Mesendoderm (in vitro differentiated cells): ENCODE results near the gene FTCDNL1.

ENCODE experiments used
- DNase-seq: peaks from one replicate; pipeline ENCODE4 v3.0.0; 2013
- H2AK5ac ChIP-seq: 2 replicates; pipeline ENCODE4 v1.6.1; 2013; ENCODE audit warnings: low read length, inconsistent platforms
- H2BK120ac ChIP-seq: 2 replicates; pipeline ENCODE4 v1.6.1; 2013; ENCODE audit warnings: low read depth, mild to moderate bottlenecking, low read length, moderate library complexity, mixed read lengths
- H2BK15ac ChIP-seq: replicated peaks from 2 replicates; pipeline ENCODE4 v1.6.1; 2013; ENCODE audit warnings: low read depth, mild to moderate bottlenecking, moderate library complexity
- H2BK5ac ChIP-seq: 2 replicates; pipeline ENCODE4 v1.6.1; 2013; ENCODE audit warnings: low read length, inconsistent platforms
- H3K18ac ChIP-seq: 2 replicates; pipeline ENCODE4 v1.6.1; 2013; ENCODE audit warnings: mild to moderate bottlenecking, low read length, mixed read lengths
- H3K23ac ChIP-seq: one replicate; pipeline ENCODE4 v1.6.1; 2013; ENCODE audit warnings: low read length
- H3K27ac ChIP-seq: 2 replicates; pipeline ENCODE4 v1.5.1; 2013; ENCODE audit warnings: low read depth, mild to moderate bottlenecking, inconsistent platforms, low read length, moderate library complexity
- H3K27me3 ChIP-seq: 2 replicates; pipeline ENCODE4 v1.6.1; 2013; ENCODE audit warnings: low read length, control low read depth, mild to moderate bottlenecking, inconsistent platforms; ENCODE audit not compliant: insufficient read depth, poor library complexity
- H3K36me3 ChIP-seq: 2 replicates; pipeline ENCODE4 v1.6.1; 2013; ENCODE audit warnings: low read length, inconsistent platforms; ENCODE audit not compliant: control insufficient read depth, insufficient read depth
- H3K4ac ChIP-seq: one replicate; pipeline ENCODE4 v1.6.1; 2013; ENCODE audit warnings: low read depth, mild to moderate bottlenecking, low read length, moderate library complexity
- H3K4me1 ChIP-seq: 2 replicates; pipeline ENCODE4 v1.6.1; 2013; ENCODE audit warnings: low read depth, low read length, inconsistent platforms; ENCODE audit not compliant: control insufficient read depth
- H3K4me2 ChIP-seq: 2 replicates; pipeline ENCODE4 v1.6.1; 2013; ENCODE audit warnings: low read length
- H3K4me3 ChIP-seq: 2 replicates; pipeline ENCODE4 v1.5.1; 2013; ENCODE audit warnings: mild to moderate bottlenecking, low read length
- H3K56ac ChIP-seq: one replicate; pipeline ENCODE4 v1.6.1; 2013; ENCODE audit warnings: low read length
- H3K79me1 ChIP-seq: 2 replicates; pipeline ENCODE4 v1.6.1; 2013; ENCODE audit warnings: low read length, inconsistent platforms
- H3K79me2 ChIP-seq: 2 replicates; pipeline ENCODE4 v1.6.1; 2013; ENCODE audit warnings: mild to moderate bottlenecking, low read length; ENCODE audit not compliant: control insufficient read depth, insufficient read depth
- H3K9ac ChIP-seq: 2 replicates; pipeline ENCODE4 v1.6.1; 2013; ENCODE audit warnings: low read length, inconsistent platforms
- H4K5ac ChIP-seq: one replicate; pipeline ENCODE4 v1.6.1; 2013; ENCODE audit warnings: low read length
- H4K8ac ChIP-seq: one replicate; pipeline ENCODE4 v1.6.1; 2013; ENCODE audit warnings: low read depth, mild to moderate bottlenecking, control low read depth, low read length, moderate library complexity
- WGBS: extraction: QIAGEN DNeasy Blood & Tissue Kit; methylation state at CpG from one replicate; pipeline ENCODE4 v1.1.7; 2013; ENCODE audit warnings: low lambda C conversion rate, missing lambda C conversion rate; ENCODE audit not compliant: insufficient coverage; ENCODE audit errors: extremely low coverage; 5-methylcytosine and 5-hydroxymethylcytosine counted together

FTCDNL1 gene

GRCh38 chr2:199734651-199735050, 116.3 kb downstream of the FTCDNL1 start:
- Histone ChIP-seq H3K27ac (no peak overlapping the region), H3K4me2 (no peak overlapping the region), H4K5ac (no peak overlapping the region), H3K18ac (no peak overlapping the region), H2BK120ac (no peak overlapping the region), H3K79me2 (no peaks in the 10 kb centered on the region), H3K23ac (no peak overlapping the region), H3K36me3 (no peaks in the 10 kb centered on the region), H3K79me1 (no peaks in the 10 kb centered on the region), H2AK5ac (no peak overlapping the region), H3K4ac (no peak overlapping the region), H3K4me3 (no peak overlapping the region), H3K4me1 (no peaks in the 10 kb centered on the region), H4K8ac (no peak overlapping the region), H3K27me3 (no peaks in the 10 kb centered on the region), H3K56ac (no peak overlapping the region), H3K9ac (no peak overlapping the region), H2BK5ac (no peak overlapping the region), H2BK15ac (no peak overlapping the region)
- no CpG with 5 or more reads among the region's 1 CpG for WGBS
- no peak for DNase-seq

GRCh38 chr2:199734011-199734410, 117.0 kb downstream of the FTCDNL1 start:
- WGBS, result no CpG with 5 or more reads among the region's 2 CpGs
- no peak for DNase-seq

GRCh38 chr2:199727801-199728200, 123.2 kb downstream of the FTCDNL1 start:
- Histone ChIP-seq H2BK5ac (no peak overlapping the region), H2AK5ac (no peak overlapping the region), H3K56ac (no peak overlapping the region), H3K4me2 (no peak overlapping the region), H3K23ac (no peak overlapping the region), H3K4ac (no peak overlapping the region), H3K27me3 (no peaks in the 10 kb centered on the region), H3K79me2 (no peaks in the 10 kb centered on the region), H3K79me1 (no peaks in the 10 kb centered on the region), H2BK15ac (no peak overlapping the region), H3K4me1 (no peaks in the 10 kb centered on the region), H4K8ac (no peak overlapping the region), H3K27ac (no peak overlapping the region), H3K4me3 (no peak overlapping the region), H4K5ac (no peak overlapping the region), H3K18ac (no peak overlapping the region), H3K9ac (no peak overlapping the region), H2BK120ac (no peak overlapping the region), H3K36me3 (no peaks in the 10 kb centered on the region)
- no CpG with 5 or more reads among the region's 2 CpGs for WGBS
- DNase-seq, result no peak

More at GRCh38 chr2:199734011-199734410, 117.0 kb downstream of the FTCDNL1 start:
- Histone ChIP-seq H3K4ac (no peak overlapping the region), H2AK5ac (no peak overlapping the region), H4K5ac (no peak overlapping the region), H3K56ac (no peak overlapping the region), H2BK5ac (no peak overlapping the region), H2BK120ac (no peak overlapping the region), H3K27ac (no peak overlapping the region), H3K9ac (no peak overlapping the region), H3K27me3 (no peaks in the 10 kb centered on the region), H3K18ac (no peak overlapping the region), H3K4me3 (no peak overlapping the region), H3K79me1 (no peaks in the 10 kb centered on the region), H3K4me2 (no peak overlapping the region), H3K36me3 (no peaks in the 10 kb centered on the region), H4K8ac (no peak overlapping the region), H3K4me1 (no peaks in the 10 kb centered on the region), H2BK15ac (no peak overlapping the region), H3K79me2 (no peaks in the 10 kb centered on the region), H3K23ac (no peak overlapping the region)

GRCh38 chr2:199727306-199727705, 123.7 kb downstream of the FTCDNL1 start:
- Histone ChIP-seq H2BK120ac (no peak overlapping the region), H3K4me3 (no peak overlapping the region), H2BK15ac (no peak overlapping the region), H4K5ac (no peak overlapping the region), H3K56ac (no peak overlapping the region), H3K4me2 (no peak overlapping the region), H3K4ac (no peak overlapping the region), H3K36me3 (no peaks in the 10 kb centered on the region), H3K79me2 (no peaks in the 10 kb centered on the region), H3K27me3 (no peaks in the 10 kb centered on the region), H3K23ac (no peak overlapping the region), H4K8ac (no peak overlapping the region), H2AK5ac (no peak overlapping the region), H3K79me1 (no peaks in the 10 kb centered on the region), H3K18ac (no peak overlapping the region), H3K4me1 (no peaks in the 10 kb centered on the region), H3K9ac (no peak overlapping the region), H2BK5ac (no peak overlapping the region), H3K27ac (no peak overlapping the region)
- WGBS, result no CpG with 5 or more reads among the region's 1 CpG
- DNase-seq, result no peak

GRCh38 chr2:199718074-199718473, 132.9 kb downstream of the FTCDNL1 start:
- H2BK120ac ChIP-seq, result no peak overlapping the region
- H3K18ac ChIP-seq, result no peak overlapping the region
- H3K4me1 ChIP-seq, result no peaks in the 10 kb centered on the region
- no peaks in the 10 kb centered on the region for H3K79me1 ChIP-seq
- WGBS, result no CpG with 5 or more reads among the region's 4 CpGs
- H3K56ac ChIP-seq, result no peak overlapping the region
- no peaks in the 10 kb centered on the region for H3K79me2 ChIP-seq
- H3K4me3 ChIP-seq, result no peak overlapping the region
- no peak overlapping the region for H2BK15ac ChIP-seq
- H2AK5ac ChIP-seq, result no peak overlapping the region
- no peak for DNase-seq
- no peaks in the 10 kb centered on the region for H3K36me3 ChIP-seq
- H2BK5ac ChIP-seq, result no peak overlapping the region
- H3K4ac ChIP-seq, result no peak overlapping the region
- H3K4me2 ChIP-seq, result no peak overlapping the region
- no peak overlapping the region for H3K27ac ChIP-seq
- no peak overlapping the region for H3K23ac ChIP-seq
- no peak overlapping the region for H4K8ac ChIP-seq
- H4K5ac ChIP-seq, result no peak overlapping the region
- H3K27me3 ChIP-seq, result no peaks in the 10 kb centered on the region
- H3K9ac ChIP-seq, result no peak overlapping the region

- H3K4me1 ChIP-seq, result no peaks in the 10 kb centered on the region
- no peak for DNase-seq
Observed at GRCh38 chr2:199717587-199717907, 133.4 kb downstream of the FTCDNL1 start.

More at GRCh38 chr2:199717587-199717907, 133.4 kb downstream of the FTCDNL1 start:
- no peak overlapping the region for H4K5ac ChIP-seq
- H3K23ac ChIP-seq, result no peak overlapping the region
- H3K36me3 ChIP-seq, result no peaks in the 10 kb centered on the region
- no peak overlapping the region for H2BK5ac ChIP-seq
- no peak overlapping the region for H2BK15ac ChIP-seq
- no peak overlapping the region for H3K18ac ChIP-seq
- no peak overlapping the region for H3K56ac ChIP-seq
- H4K8ac ChIP-seq, result no peak overlapping the region
- no peak overlapping the region for H3K27ac ChIP-seq
- no peaks in the 10 kb centered on the region for H3K79me2 ChIP-seq
- no peak overlapping the region for H2BK120ac ChIP-seq
- H3K27me3 ChIP-seq, result no peaks in the 10 kb centered on the region
- H3K79me1 ChIP-seq, result no peaks in the 10 kb centered on the region
- H2AK5ac ChIP-seq, result no peak overlapping the region
- no peak overlapping the region for H3K4me2 ChIP-seq
- no peak overlapping the region for H3K4ac ChIP-seq
- H3K9ac ChIP-seq, result no peak overlapping the region
- no peak overlapping the region for H3K4me3 ChIP-seq
